Neural progenitor cell (in vitro differentiated cells): ENCODE results near the gene CDK5.

Experiments
- CTCF ChIP-seq: fragments of 200-600 bp; sonication (generic); IDR thresholded peaks from 2 replicates; pipeline ENCODE4 v1.5.1; 2017; ENCODE audit warnings: antibody characterized with exemption, mild to moderate bottlenecking
- EZH2 ChIP-seq: fragments of 200-600 bp; sonication (generic); IDR thresholded peaks from 2 replicates; pipeline ENCODE4 v1.6.1; 2017; ENCODE audit warnings: antibody characterized with exemption, mild to moderate bottlenecking, moderate library complexity
- EZH2phosphoT487 ChIP-seq: fragments of 200-600 bp; sonication (generic); IDR thresholded peaks from 2 replicates; pipeline ENCODE4 v1.6.1; 2017; ENCODE audit warnings: antibody characterized with exemption

DNA sequence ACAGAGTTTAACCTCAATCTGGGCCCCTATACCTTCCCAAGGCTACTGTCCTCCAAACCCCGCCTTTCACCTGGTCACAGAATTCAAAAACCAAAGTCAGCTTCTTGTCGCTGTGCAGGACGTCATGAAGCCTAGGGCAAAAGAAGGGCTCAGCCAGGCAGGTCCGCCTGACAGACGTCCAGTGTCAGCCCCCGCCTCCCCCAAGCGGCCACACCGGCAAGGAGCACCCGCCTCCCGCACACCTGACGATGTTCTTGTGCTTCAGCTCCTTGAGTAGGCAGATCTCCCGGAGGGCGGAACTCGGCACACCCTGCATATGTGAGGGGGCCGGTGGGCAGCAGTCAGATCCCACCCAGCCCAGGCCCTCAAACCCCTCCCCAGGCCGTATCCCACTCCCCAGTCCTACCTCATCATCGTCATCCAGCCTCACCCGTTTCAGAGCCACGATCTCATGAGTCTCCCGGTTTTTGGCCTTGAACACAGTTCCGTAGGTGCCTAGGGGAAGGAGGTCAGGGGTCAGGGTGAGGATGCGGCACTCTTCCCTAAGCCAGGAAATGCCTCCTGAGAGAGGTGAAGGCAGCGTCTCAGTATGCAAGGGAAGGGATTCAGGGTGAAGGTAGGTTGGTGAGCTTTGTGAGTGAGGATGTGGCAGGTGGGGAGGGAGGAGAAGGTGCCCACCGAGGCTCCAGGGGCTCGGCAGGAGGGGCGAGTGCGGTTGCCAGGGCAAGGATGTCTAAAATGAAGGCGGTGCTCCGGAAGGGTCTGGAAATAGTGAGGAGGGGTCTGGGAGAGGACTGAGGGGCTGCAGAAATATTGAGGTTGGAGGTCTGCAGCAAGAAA is 811 bp downstream of the CDK5 start:
- TF ChIP-seq CTCF (no peak), EZH2 (peak; percentile 72), EZH2phosphoT487 (peak; percentile 22)
